Nephron (organoid): Measurements from ENCODE around the gene SP9.

ENCODE experiments used
- H3K27ac Mint-ChIP-seq, 3 experiments: 2 replicates each; pipeline ENCODE4 v1.8.0; 2020; ENCODE audit warnings: mixed read lengths in 3 of 3, mild to moderate bottlenecking in 2 of 3, moderate library complexity in 1 of 3
- H3K27me3 Mint-ChIP-seq: 2 replicates; pipeline ENCODE4 v1.8.0; 2021; ENCODE audit warnings: low read depth, mild to moderate bottlenecking, moderate library complexity, mixed read lengths
- H3K36me3 Mint-ChIP-seq: 2 replicates; pipeline ENCODE4 v1.8.0; 2020; ENCODE audit warnings: low read depth, mixed read lengths
- H3K4me1 Mint-ChIP-seq: 2 replicates; pipeline ENCODE4 v1.8.0; 2020; ENCODE audit warnings: mixed read lengths
- H3K4me3 Mint-ChIP-seq, 3 experiments: 2 replicates each; pipeline ENCODE4 v1.8.0; 2020; ENCODE audit warnings: mild to moderate bottlenecking in 3 of 3, mixed read lengths in 3 of 3, moderate library complexity in 2 of 3
- H3K9me3 Mint-ChIP-seq: 2 replicates; pipeline ENCODE4 v1.8.0; 2020; ENCODE audit warnings: mixed read lengths
- CTCF ChIP-seq, 3 experiments: fragments of 200-600 bp; sonication (generic); IDR thresholded peaks; one replicate each; pipeline ENCODE4 v1.5.0; 2021; ENCODE audit warnings: antibody characterized with exemption in 3 of 3; ENCODE audit not compliant: unreplicated experiment in 3 of 3

SP9 gene

GRCh38 chr2:174368691-174369090 lies 33.9 kb downstream of the SP9 start:
- H3K36me3 Mint-ChIP-seq = peaks cover 73% of the 10 kb centered on the region
- H3K4me3 Mint-ChIP-seq = no peak overlapping the region
- TF ChIP-seq CTCF (IDR thresholded peaks at IDR 0.05; ENCODE audit: unreplicated experiment in 3 of 3) = no peak
- no peak overlapping the region for H3K27ac Mint-ChIP-seq
- no peaks in the 10 kb centered on the region for H3K4me1 Mint-ChIP-seq
- H3K27me3 Mint-ChIP-seq = no peaks in the 10 kb centered on the region
- H3K9me3 Mint-ChIP-seq = peaks cover 28% of the 10 kb centered on the region

- no peaks in the 10 kb centered on the region for H3K4me1 Mint-ChIP-seq
- no peak overlapping the region for H3K4me3 Mint-ChIP-seq
- H3K9me3 Mint-ChIP-seq = no peaks in the 10 kb centered on the region
- H3K36me3 Mint-ChIP-seq = peaks cover 51% of the 10 kb centered on the region
- no peak for TF ChIP-seq CTCF (IDR thresholded peaks at IDR 0.05; ENCODE audit: unreplicated experiment in 3 of 3)
- no peaks in the 10 kb centered on the region for H3K27me3 Mint-ChIP-seq
- no peak overlapping the region for H3K27ac Mint-ChIP-seq
Observed at GRCh38 chr2:174376967-174377366, 42.2 kb downstream of the SP9 start.

DNA sequence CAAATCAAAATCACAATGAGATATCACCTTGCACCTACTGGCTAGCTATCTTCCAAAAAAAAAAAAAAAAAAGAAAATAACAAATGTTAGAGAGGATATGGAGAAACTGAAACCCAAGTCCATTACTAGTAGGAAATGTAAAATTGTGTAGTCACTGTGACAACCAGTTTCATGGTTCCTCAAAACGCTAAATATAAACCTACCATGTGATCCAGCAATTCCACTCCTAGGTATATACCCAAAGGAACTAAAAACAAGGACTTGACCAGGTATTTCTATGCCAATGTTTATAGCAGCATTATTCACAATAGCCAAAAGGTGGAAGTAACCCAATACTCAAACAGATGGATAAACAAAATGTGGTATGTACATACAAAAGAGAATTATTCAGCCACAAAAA lies 49.0 kb downstream of the SP9 start:
- no peak overlapping the region for H3K4me3 Mint-ChIP-seq
- H3K36me3 Mint-ChIP-seq = peaks cover 54% of the 10 kb centered on the region
- H3K4me1 Mint-ChIP-seq = no peaks in the 10 kb centered on the region
- no peak for TF ChIP-seq CTCF (IDR thresholded peaks at IDR 0.05; ENCODE audit: unreplicated experiment in 3 of 3)
- no peaks in the 10 kb centered on the region for H3K27me3 Mint-ChIP-seq
- H3K9me3 Mint-ChIP-seq = no peaks in the 10 kb centered on the region
- H3K27ac Mint-ChIP-seq = no peak overlapping the region

DNA sequence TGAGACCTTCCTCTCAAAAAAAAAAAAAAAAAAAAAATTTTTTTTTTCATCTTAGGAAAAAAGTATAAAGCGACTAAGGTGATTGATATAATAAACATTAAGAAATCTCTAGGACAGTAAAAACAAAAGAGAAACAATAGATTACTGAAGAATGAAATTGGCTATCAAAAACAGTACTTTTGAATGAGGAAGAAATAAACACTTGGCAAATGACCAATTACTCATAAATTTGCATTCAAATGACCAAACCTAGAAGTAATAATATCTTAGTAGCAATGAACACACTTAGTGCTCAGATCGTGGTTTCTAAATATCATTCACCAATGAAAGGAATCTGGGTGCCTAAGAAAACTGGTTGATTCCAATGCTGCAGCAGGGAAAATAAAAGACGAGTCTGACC lies 50.4 kb downstream of the SP9 start:
- H3K9me3 Mint-ChIP-seq = no peaks in the 10 kb centered on the region
- H3K27me3 Mint-ChIP-seq = no peaks in the 10 kb centered on the region
- H3K36me3 Mint-ChIP-seq = peaks cover 53% of the 10 kb centered on the region
- H3K4me1 Mint-ChIP-seq = no peaks in the 10 kb centered on the region
- no peak overlapping the region for H3K4me3 Mint-ChIP-seq
- no peak for TF ChIP-seq CTCF (IDR thresholded peaks at IDR 0.05; ENCODE audit: unreplicated experiment in 3 of 3)
- no peak overlapping the region for H3K27ac Mint-ChIP-seq
